ENCODE results near the gene NT5C3B.
"Not testable (repeated sequence)": the region's sequence is repeated elsewhere in the genome, so short reads cannot be mapped to it uniquely, and the experiment has no call there.

The NT5C3B gene

GRCh38 chr17:41837761-41838538 is 1.9 kb upstream of the NT5C3B start, which contains the start of gene KLHL10:
Gene KLHL10, plus strand, starts transcription at chr17:41837825. Its CDS starts 108 bp downstream, at chr17:41837933.
- DNase-seq, result no peak

- no peak for DNase-seq
These were observed 641 bp upstream of the NT5C3B start for GRCh38 chr17:41836550-41837196.

GRCh38 chr17:41835214-41835799 is 725 bp downstream of the NT5C3B start:
- no peak for DNase-seq

- not testable (repeated sequence) for DNase-seq
These were observed 6.1 kb downstream of the NT5C3B start for GRCh38 chr17:41829961-41830360.

- DNase-seq, result no peak
These were observed 10.7 kb downstream of the NT5C3B start for GRCh38 chr17:41825175-41825845.

- DNase-seq, result no peak
These were observed 11.9 kb downstream of the NT5C3B start for GRCh38 chr17:41824086-41824485.

GRCh38 chr17:41823580-41823979 is 12.5 kb downstream of the NT5C3B start:
- DNase-seq, result no peak

GRCh38 chr17:41823141-41823524 is 12.9 kb downstream of the NT5C3B start:
- no peak for DNase-seq

- no peak for DNase-seq
These were observed 13.6 kb downstream of the NT5C3B start for GRCh38 chr17:41822216-41823140.

GRCh38 chr17:41821776-41822175 is 14.3 kb downstream of the NT5C3B start:
- no peak for DNase-seq

GRCh38 chr17:41818024-41818423 is 18.0 kb downstream of the NT5C3B start:
- no peak for DNase-seq

- no peak for DNase-seq
These were observed 19.3 kb downstream of the NT5C3B start for GRCh38 chr17:41816637-41817320.

GRCh38 chr17:41814195-41814594 is 21.8 kb downstream of the NT5C3B start:
- DNase-seq, result no peak

- DNase-seq, result no peak
These were observed 22.3 kb downstream of the NT5C3B start for GRCh38 chr17:41813699-41814124.

GRCh38 chr17:41813152-41813680 is 22.8 kb downstream of the NT5C3B start:
- DNase-seq, result no peak

GRCh38 chr17:41812381-41813151 is 23.5 kb downstream of the NT5C3B start, which contains the start of gene FKBP10:
Gene FKBP10, plus strand, starts transcription at chr17:41813004. Its CDS starts 31 bp downstream, at chr17:41813035.
- DNase-seq, result peak in 2 of 5 donors; percentile 15 to 32

GRCh38 chr17:41811549-41812380 is 24.3 kb downstream of the NT5C3B start, which contains the start of gene P3H4:
Gene P3H4, minus strand, starts transcription at chr17:41811949. Its CDS starts 34 bp downstream, at chr17:41811915.
- DNase-seq, result peak; percentile 40 to 78 (median 66)

GRCh38 chr17:41810659-41811548 is 25.1 kb downstream of the NT5C3B start:
- peak in 1 of 5 donors; percentile 12 for DNase-seq
